ENCODE data around the gene SMIM14.

DNA sequence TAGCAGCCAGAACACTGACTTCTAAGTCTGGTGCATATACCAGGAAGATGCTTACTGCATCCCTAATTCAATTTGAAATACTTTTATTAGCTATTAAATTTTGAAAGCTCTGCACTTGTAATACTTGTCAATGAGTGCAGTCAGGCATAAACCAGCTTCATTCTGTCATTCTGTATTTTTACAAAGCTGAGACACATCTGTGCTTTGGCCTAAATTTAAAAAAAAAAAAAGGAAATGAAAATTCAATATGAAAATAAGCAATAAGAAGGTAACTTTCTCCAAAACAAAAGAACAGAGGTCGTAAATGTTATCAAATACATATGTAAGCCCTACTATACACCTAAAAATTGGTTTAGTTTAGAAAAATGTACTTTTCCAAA, 7.0 kb downstream of the SMIM14 start:
- no peak for TF ChIP-seq YY1 (IDR thresholded peaks at IDR 0.05; ENCODE audit: insufficient read depth, insufficient read length)
- TF ChIP-seq ZNF274 (IDR thresholded peaks at IDR 0.05; ENCODE audit: low read depth, low read length) = no peak
